CD4-positive, alpha-beta T cell treated with Interleukin-6 for 4 hours (primary cell): ENCODE measurements around the gene KHDC1.
"Not testable (repeated sequence)": the region's sequence is repeated elsewhere in the genome, so short reads cannot be mapped to it uniquely, and the experiment has no call there.

ENCODE experiments used
- DNase-seq: peaks from one replicate; pipeline ENCODE4 v3.0.0-alpha.2; 2020; ENCODE audit warnings: mixed read lengths

Gene KHDC1

GRCh38 chr6:73262671-73263569 lies at the start of gene KHDC1:
Gene KHDC1 (minus strand): TSS chr6:73263196. CDS start chr6:73242517, 20,679 bp downstream.
- peak; percentile 76 for DNase-seq

GRCh38 chr6:73310503-73310845 lies 47.5 kb upstream of the KHDC1 start:
- DNase-seq: not testable (repeated sequence)

- peak; percentile 65 for DNase-seq
Observed at GRCh38 chr6:73309785-73310502, 46.9 kb upstream of the KHDC1 start.

GRCh38 chr6:73309535-73309784 lies 46.5 kb upstream of the KHDC1 start:
- no peak for DNase-seq

GRCh38 chr6:73308712-73309534 lies 45.9 kb upstream of the KHDC1 start:
- no peak for DNase-seq

- not testable (repeated sequence) for DNase-seq
Observed at GRCh38 chr6:73303773-73304172, 40.8 kb upstream of the KHDC1 start.

GRCh38 chr6:73302339-73302738 lies 39.3 kb upstream of the KHDC1 start:
- DNase-seq: no peak

- no peak for DNase-seq
Observed at GRCh38 chr6:73299151-73299971, 36.4 kb upstream of the KHDC1 start.

- DNase-seq: no peak
Observed at GRCh38 chr6:73293331-73293730, 30.3 kb upstream of the KHDC1 start.

- no peak for DNase-seq
Observed at GRCh38 chr6:73290435-73290834, 27.4 kb upstream of the KHDC1 start.

GRCh38 chr6:73286752-73287151 lies 23.8 kb upstream of the KHDC1 start:
- no peak for DNase-seq

GRCh38 chr6:73285674-73286283 lies 22.8 kb upstream of the KHDC1 start:
- DNase-seq: no peak

GRCh38 chr6:73282871-73283270 lies 19.9 kb upstream of the KHDC1 start:
- no peak for DNase-seq

GRCh38 chr6:73281684-73282083 lies 18.7 kb upstream of the KHDC1 start:
- not testable (repeated sequence) for DNase-seq

- not testable (repeated sequence) for DNase-seq
Observed at GRCh38 chr6:73269296-73269695, 6.3 kb upstream of the KHDC1 start.

- DNase-seq: not testable (repeated sequence)
Observed at GRCh38 chr6:73268896-73269295, 5.9 kb upstream of the KHDC1 start.

GRCh38 chr6:73264446-73264845 lies 1.4 kb upstream of the KHDC1 start:
- no peak for DNase-seq

GRCh38 chr6:73263570-73263909 lies 544 bp upstream of the KHDC1 start:
- no peak for DNase-seq

GRCh38 chr6:73258721-73259120 lies 4.3 kb downstream of the KHDC1 start:
- no peak for DNase-seq

- not testable (repeated sequence) for DNase-seq
Observed at GRCh38 chr6:73254323-73254722, 8.7 kb downstream of the KHDC1 start.

- DNase-seq: no peak
Observed at GRCh38 chr6:73252703-73253102, 10.3 kb downstream of the KHDC1 start.

- DNase-seq: no peak
Observed at GRCh38 chr6:73250016-73250415, 13.0 kb downstream of the KHDC1 start.
